ENCODE results near the gene ALG9. TPM values are rescaled to one million over a fixed set of nuclear protein-coding genes. Genes with fewer than 3 reads are reported as not detected.

The ALG9 gene
- total RNA-seq, 1 experiment from 2014 or later: 45.9 TPM

Other genes starting within 250 kb of the ALG9 start
- gene PPP2R1B, start 105.2 kb downstream of the ALG9 start, total RNA-seq (2014; rRNA removed; shearing (Covaris generic)): 29.3 and 42.4 TPM in 2 replicates
- 7.5 and 8.1 TPM in 2 replicates for gene FDXACB1, start 7.6 kb upstream of the ALG9 start, total RNA-seq (2014; rRNA removed; shearing (Covaris generic))
- gene CFAP68, start 8.0 kb upstream of the ALG9 start, total RNA-seq (2014; rRNA removed; shearing (Covaris generic)): 22.7 and 28.2 TPM in 2 replicates
- gene CRYAB, start 40.2 kb upstream of the ALG9 start, total RNA-seq (2014; rRNA removed; shearing (Covaris generic)): 0.15 TPM in 1 of 2 replicates, not detected in the other
- not detected in 2 replicates for gene HSPB2, start 41.2 kb upstream of the ALG9 start, total RNA-seq (2014; rRNA removed; shearing (Covaris generic))
- gene C11orf52, start 47.3 kb upstream of the ALG9 start, total RNA-seq (2014; rRNA removed; shearing (Covaris generic)): not detected in 2 replicates
- 4.4 and 6.3 TPM in 2 replicates for gene DIXDC1, start 65.8 kb upstream of the ALG9 start, total RNA-seq (2014; rRNA removed; shearing (Covaris generic))
- 49.0 and 53.2 TPM in 2 replicates for gene DLAT, start 153.8 kb upstream of the ALG9 start, total RNA-seq (2014; rRNA removed; shearing (Covaris generic))
- 1.4 and 2.1 TPM in 2 replicates for gene PIH1D2, start 202.4 kb upstream of the ALG9 start, total RNA-seq (2014; rRNA removed; shearing (Covaris generic))
- 24.0 and 40.7 TPM in 2 replicates for gene NKAPD1, start 202.7 kb upstream of the ALG9 start, total RNA-seq (2014; rRNA removed; shearing (Covaris generic))
- 73.5 and 88.2 TPM in 2 replicates for gene TIMM8B, start 215.2 kb upstream of the ALG9 start, total RNA-seq (2014; rRNA removed; shearing (Covaris generic))
- 207 and 214 TPM in 2 replicates for gene SDHD, start 215.3 kb upstream of the ALG9 start, total RNA-seq (2014; rRNA removed; shearing (Covaris generic))